Gastrocnemius medialis (tissue), 4 donors: Measurements from ENCODE around the gene RBPJL.

Source experiments
- CTCF ChIP-seq, 5 experiments: fragments of 450-650 bp in 3 of 5; fragments of 200-600 bp in 2 of 5; sonication (generic) in 2 of 5; IDR thresholded peaks in 4 of 5; conservative IDR thresholded peaks in 1 of 5; 1 replicate in 4 of 5; 2 replicates in 1 of 5; pipeline ENCODE4 v1.5.1; 2016 to 2019; ENCODE audit warnings: antibody characterized with exemption in 5 of 5, mild to moderate bottlenecking in 3 of 5, moderate library complexity in 3 of 5
- POLR2A ChIP-seq, 2 donors: fragments of 450-650 bp; IDR thresholded peaks; one replicate each; pipeline ENCODE4 v1.6.1; 2017; ENCODE audit warnings: antibody characterized with exemption in 2 of 2, mild to moderate bottlenecking in 2 of 2, moderate library complexity in 2 of 2

GRCh38 chr20:45312241-45312640 is 5.6 kb downstream of the RBPJL start:
- TF ChIP-seq POLR2A (IDR thresholded peaks at IDR 0.05) (no peak), CTCF (IDR thresholded peaks at IDR 0.05 in 4 of 5, conservative IDR thresholded peaks at IDR 0.05 in 1 of 5) (no peak)
